Vagina (tissue), 2 donors: ENCODE data around the gene BPI. TPM values are rescaled to one million over a fixed set of nuclear protein-coding genes. Genes with fewer than 3 reads are reported as not detected.
"Not testable (repeated sequence)": the region's sequence is repeated elsewhere in the genome, so short reads cannot be mapped to it uniquely, and the experiment has no call there.

ENCODE experiments used
- DNase-seq, 2 donors: peaks; one replicate each; pipeline ENCODE4 v3.0.0-alpha.2; 2017; ENCODE audit errors: extremely low spot score in 2 of 2
- H3K27ac ChIP-seq: fragments of 200-600 bp; sonication (generic); one replicate; pipeline ENCODE4 v1.5.1; 2019
- H3K27me3 ChIP-seq: fragments of 200-600 bp; sonication (generic); one replicate; pipeline ENCODE4 v1.5.1; 2019
- H3K36me3 ChIP-seq, 2 donors: fragments of 200-600 bp; sonication (generic); one replicate each; pipeline ENCODE4 v1.5.1; 2017 to 2019
- H3K4me1 ChIP-seq: fragments of 200-600 bp; sonication (generic); one replicate; pipeline ENCODE4 v1.5.1; 2019
- H3K4me3 ChIP-seq, 2 donors: fragments of 200-600 bp; sonication (generic); 1 replicate in 1 of 2; 2 replicates in 1 of 2; pipeline ENCODE4 v1.5.1; 2016 to 2019
- H3K9me3 ChIP-seq: fragments of 200-600 bp; sonication (generic); one replicate; pipeline ENCODE4 v1.5.1; 2019
- POLR2A ChIP-seq, 2 donors: fragments of 450-650 bp; IDR thresholded peaks; one replicate each; pipeline ENCODE4 v1.6.1; 2017; ENCODE audit warnings: antibody characterized with exemption in 2 of 2, mild to moderate bottlenecking in 2 of 2, moderate library complexity in 2 of 2
- POLR2AphosphoS5 ChIP-seq, 2 donors: sonication (generic); formaldehyde crosslinking; IDR thresholded peaks; one replicate each; pipeline ENCODE4 v1.9.0; 2017; ENCODE audit warnings: antibody characterized with exemption in 2 of 2, mild to moderate bottlenecking in 2 of 2, low read depth in 1 of 2; ENCODE audit not compliant: insufficient read depth in 1 of 2
- intact Hi-C: fragments of 100-400 bp; cut with DNase I; formaldehyde crosslinking; loops from one replicate; pipeline ENCODE4 v1.15.1; 2023
- total RNA-seq: library from RNA; depleted of rRNA; stranded (reverse); fragments of >200 nt; gene quantifications from one replicate; pipeline ENCODE4 v1.2.3, GENCODE V29; 2016
- TF ChIP-seq, protein P1 (sequence below), 3 experiments: fragments of 450-650 bp in 2 of 3; fragments of 200-600 bp in 1 of 3; sonication (generic) in 1 of 3; IDR thresholded peaks; one replicate each; pipeline ENCODE4 v1.5.1; 2017 to 2019; ENCODE audit warnings: antibody characterized with exemption in 3 of 3, mild to moderate bottlenecking in 2 of 3, moderate library complexity in 2 of 3

Gene BPI
- total RNA-seq, 1 donor from 2014 or later = not detected

DNA sequence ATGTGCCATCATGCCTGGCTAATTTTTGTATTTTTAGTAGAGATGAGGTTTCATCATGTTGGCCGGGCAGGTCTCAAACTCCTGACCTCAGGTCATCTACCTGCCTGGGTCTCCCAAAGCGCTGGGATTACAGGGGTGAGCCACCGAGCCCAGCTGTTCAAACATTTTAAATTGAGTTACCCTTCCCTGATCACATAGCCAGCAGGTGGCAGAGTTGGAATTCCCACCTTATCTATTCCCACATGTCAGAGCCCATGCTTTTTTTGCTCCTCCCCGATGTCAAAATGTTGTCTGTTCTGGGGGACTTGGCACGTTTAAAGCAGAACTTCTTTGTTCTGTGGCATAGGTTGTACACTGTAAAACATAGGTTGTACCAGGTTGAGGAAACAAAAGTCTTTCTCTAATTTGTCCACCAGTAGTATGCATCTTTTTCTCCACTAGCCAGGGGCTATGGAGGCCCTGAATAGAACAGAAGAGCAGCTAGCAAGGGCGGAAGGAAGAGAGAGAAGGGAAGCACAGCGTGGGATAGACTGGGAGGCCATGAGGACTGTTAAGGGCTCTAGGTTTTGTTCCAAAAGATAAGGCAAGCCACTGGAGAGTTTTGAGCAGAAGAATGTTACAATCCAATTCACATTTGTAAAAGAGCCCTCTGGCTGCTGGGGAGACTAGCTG, 35.0 kb downstream of the BPI start:
- Histone ChIP-seq H3K9me3 (no peaks in the 10 kb centered on the region), H3K27ac (no peak overlapping the region), H3K36me3 (no peaks in the 10 kb centered on the region), H3K4me1 (peaks cover 13% of the 10 kb centered on the region), H3K27me3 (no peaks in the 10 kb centered on the region), H3K4me3 (no peak overlapping the region)
- intact Hi-C loops = loop anchor here (5.0 kb wide), 1 partner anchor 68 kb away; no protein-coding TSS in a partner anchor
- TF ChIP-seq POLR2A (IDR thresholded peaks at IDR 0.05) = no peak
- TF ChIP-seq, protein P1, sequence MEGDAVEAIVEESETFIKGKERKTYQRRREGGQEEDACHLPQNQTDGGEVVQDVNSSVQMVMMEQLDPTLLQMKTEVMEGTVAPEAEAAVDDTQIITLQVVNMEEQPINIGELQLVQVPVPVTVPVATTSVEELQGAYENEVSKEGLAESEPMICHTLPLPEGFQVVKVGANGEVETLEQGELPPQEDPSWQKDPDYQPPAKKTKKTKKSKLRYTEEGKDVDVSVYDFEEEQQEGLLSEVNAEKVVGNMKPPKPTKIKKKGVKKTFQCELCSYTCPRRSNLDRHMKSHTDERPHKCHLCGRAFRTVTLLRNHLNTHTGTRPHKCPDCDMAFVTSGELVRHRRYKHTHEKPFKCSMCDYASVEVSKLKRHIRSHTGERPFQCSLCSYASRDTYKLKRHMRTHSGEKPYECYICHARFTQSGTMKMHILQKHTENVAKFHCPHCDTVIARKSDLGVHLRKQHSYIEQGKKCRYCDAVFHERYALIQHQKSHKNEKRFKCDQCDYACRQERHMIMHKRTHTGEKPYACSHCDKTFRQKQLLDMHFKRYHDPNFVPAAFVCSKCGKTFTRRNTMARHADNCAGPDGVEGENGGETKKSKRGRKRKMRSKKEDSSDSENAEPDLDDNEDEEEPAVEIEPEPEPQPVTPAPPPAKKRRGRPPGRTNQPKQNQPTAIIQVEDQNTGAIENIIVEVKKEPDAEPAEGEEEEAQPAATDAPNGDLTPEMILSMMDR (IDR thresholded peaks at IDR 0.05) = no peak
- no peak for TF ChIP-seq POLR2AphosphoS5 (IDR thresholded peaks at IDR 0.05; ENCODE audit: insufficient read depth in 1 of 2, low read depth in 1 of 2)
- DNase-seq = no peak

DNA sequence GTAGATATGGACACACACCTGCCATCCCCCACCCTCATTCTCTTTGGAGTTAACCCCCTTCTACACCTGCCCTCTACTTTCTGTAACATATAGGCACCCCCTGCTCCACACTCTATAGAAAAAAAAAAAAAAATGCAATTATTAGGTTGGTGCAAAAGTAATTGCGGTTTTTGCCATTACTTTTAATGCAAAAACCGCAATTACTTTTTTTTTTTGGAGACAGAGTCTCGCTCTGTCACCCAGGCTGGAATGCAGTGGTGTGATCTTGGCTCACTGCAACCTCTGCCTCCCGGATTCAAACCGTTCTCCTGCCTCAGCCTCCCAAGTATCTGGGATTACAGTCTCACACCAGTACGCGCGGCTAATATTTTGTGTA, 35.6 kb downstream of the BPI start:
- H3K27me3 ChIP-seq, DNase-seq, H3K36me3 ChIP-seq, H3K4me3 ChIP-seq, H3K9me3 ChIP-seq, H3K27ac ChIP-seq: not testable (repeated sequence)
- intact Hi-C loops = loop anchor here (5.0 kb wide), 1 partner anchor 68 kb away; no protein-coding TSS in a partner anchor
- peaks cover 15% of the 10 kb centered on the region for H3K4me1 ChIP-seq

DNA sequence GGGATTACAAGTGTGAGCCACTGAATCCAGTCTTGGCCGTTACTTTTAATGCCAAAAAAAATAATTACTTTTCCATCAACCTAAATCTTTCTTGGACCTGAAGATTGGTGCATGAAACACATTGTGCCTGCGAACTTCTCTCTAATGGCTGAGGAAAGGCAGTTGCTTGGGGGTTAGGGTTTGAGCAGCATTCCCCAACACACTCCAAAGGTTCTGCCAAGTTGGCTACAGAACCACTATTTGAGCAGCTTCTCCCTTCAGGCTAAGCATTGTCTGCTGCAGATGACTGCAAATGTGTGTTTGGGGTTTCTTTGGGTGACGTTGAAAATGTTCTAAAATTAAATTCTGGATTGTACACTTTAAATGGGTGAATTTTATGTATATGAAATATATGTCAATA, 36.0 kb downstream of the BPI start:
- H3K27me3 ChIP-seq = no peaks in the 10 kb centered on the region
- no peak overlapping the region for H3K4me3 ChIP-seq
- H3K9me3 ChIP-seq = no peaks in the 10 kb centered on the region
- TF ChIP-seq POLR2A (IDR thresholded peaks at IDR 0.05) = no peak
- TF ChIP-seq POLR2AphosphoS5 (IDR thresholded peaks at IDR 0.05; ENCODE audit: insufficient read depth in 1 of 2, low read depth in 1 of 2) = no peak
- TF ChIP-seq, protein P1 (IDR thresholded peaks at IDR 0.05) = no peak
- intact Hi-C loops = loop anchor here (5.0 kb wide), 1 partner anchor 67 kb away; no protein-coding TSS in a partner anchor
- DNase-seq = no peak
- no peaks in the 10 kb centered on the region for H3K36me3 ChIP-seq
- H3K27ac ChIP-seq = no peak overlapping the region
- H3K4me1 ChIP-seq = peaks cover 15% of the 10 kb centered on the region

DNA sequence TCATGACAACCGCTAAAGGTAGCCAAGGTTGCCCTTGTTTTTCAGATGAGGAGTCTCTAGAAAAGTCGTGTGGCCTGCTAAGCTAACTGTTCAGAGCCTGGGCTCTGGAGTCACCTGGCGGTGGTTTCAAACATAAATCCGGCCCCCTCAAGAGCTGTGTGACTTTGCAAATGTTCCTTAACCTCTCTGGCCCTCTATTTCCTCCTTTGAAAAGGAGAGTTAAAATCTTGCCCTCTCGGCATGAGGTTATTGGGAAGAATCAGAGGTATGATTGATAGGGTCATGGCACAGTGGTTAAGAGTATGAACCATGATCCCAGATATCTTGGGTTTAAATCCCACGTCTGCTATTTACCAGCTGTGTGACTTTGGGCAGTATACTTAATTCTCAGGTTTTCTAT, 36.7 kb downstream of the BPI start:
- no peaks in the 10 kb centered on the region for H3K9me3 ChIP-seq
- intact Hi-C loops = no loop called here
- TF ChIP-seq, protein P1 (IDR thresholded peaks at IDR 0.05) = no peak
- TF ChIP-seq POLR2A (IDR thresholded peaks at IDR 0.05) (no peak), POLR2AphosphoS5 (IDR thresholded peaks at IDR 0.05; ENCODE audit: insufficient read depth in 1 of 2, low read depth in 1 of 2) (no peak)
- H3K4me1 ChIP-seq = peaks cover 15% of the 10 kb centered on the region
- no peak overlapping the region for H3K27ac ChIP-seq
- no peaks in the 10 kb centered on the region for H3K27me3 ChIP-seq
- H3K4me3 ChIP-seq = no peak overlapping the region
- no peak for DNase-seq
- H3K36me3 ChIP-seq = no peaks in the 10 kb centered on the region

DNA sequence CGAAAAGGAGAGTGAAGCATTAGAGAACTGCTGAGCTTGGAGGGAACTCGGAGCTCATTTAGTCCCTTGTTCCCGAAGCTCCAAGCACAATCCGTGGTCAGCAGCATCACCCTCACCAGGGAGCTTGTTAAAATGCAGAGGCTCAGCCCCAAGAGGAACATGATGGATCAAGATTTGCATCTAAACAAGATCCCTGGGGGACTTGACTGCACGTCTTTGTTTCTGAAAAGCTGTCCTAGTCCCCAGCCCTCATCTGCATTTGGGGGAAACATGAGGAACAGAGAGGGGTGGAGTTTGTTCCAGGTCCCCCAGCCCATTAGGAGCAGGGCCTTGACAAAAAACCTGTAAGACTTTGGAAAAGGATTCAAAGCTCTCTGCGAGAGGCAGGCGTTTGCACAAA, 38.3 kb downstream of the BPI start:
- TF ChIP-seq, protein P1 (IDR thresholded peaks at IDR 0.05) = no peak
- intact Hi-C loops = no loop called here
- no peaks in the 10 kb centered on the region for H3K9me3 ChIP-seq
- no peak overlapping the region for H3K4me3 ChIP-seq
- no peaks in the 10 kb centered on the region for H3K27me3 ChIP-seq
- no peak overlapping the region for H3K27ac ChIP-seq
- no peak for DNase-seq
- H3K36me3 ChIP-seq = no peaks in the 10 kb centered on the region
- H3K4me1 ChIP-seq = peaks cover 15% of the 10 kb centered on the region
